Retinal pigment epithelial cell (primary cell): ENCODE data around the gene MISP3.

ENCODE experiments used
- DNase-seq: peaks from one replicate; pipeline ENCODE4 v3.0.0-alpha.2; 2010; ENCODE audit warnings: low read depth
- H3K4me3 ChIP-seq: 2 replicates; pipeline ENCODE4 v1.5.1; 2011; ENCODE audit warnings: mild to moderate bottlenecking, low read length, control low read depth, moderate library complexity
- TF ChIP-seq, protein P1 (sequence below): conservative IDR thresholded peaks from 2 replicates; pipeline ENCODE4 v1.5.1; 2011; ENCODE audit warnings: low read depth, low read length, control low read depth, inconsistent platforms

Gene MISP3

GRCh38 chr19:14066134-14066533 lies 6.5 kb upstream of the MISP3 start:
- TF ChIP-seq, protein P1, sequence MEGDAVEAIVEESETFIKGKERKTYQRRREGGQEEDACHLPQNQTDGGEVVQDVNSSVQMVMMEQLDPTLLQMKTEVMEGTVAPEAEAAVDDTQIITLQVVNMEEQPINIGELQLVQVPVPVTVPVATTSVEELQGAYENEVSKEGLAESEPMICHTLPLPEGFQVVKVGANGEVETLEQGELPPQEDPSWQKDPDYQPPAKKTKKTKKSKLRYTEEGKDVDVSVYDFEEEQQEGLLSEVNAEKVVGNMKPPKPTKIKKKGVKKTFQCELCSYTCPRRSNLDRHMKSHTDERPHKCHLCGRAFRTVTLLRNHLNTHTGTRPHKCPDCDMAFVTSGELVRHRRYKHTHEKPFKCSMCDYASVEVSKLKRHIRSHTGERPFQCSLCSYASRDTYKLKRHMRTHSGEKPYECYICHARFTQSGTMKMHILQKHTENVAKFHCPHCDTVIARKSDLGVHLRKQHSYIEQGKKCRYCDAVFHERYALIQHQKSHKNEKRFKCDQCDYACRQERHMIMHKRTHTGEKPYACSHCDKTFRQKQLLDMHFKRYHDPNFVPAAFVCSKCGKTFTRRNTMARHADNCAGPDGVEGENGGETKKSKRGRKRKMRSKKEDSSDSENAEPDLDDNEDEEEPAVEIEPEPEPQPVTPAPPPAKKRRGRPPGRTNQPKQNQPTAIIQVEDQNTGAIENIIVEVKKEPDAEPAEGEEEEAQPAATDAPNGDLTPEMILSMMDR, result no peak
- DNase-seq, result no peak
- no peak overlapping the region for H3K4me3 ChIP-seq

- TF ChIP-seq, protein P1, result no peak
- DNase-seq, result no peak
- no peak overlapping the region for H3K4me3 ChIP-seq
These were observed 2.1 kb upstream of the MISP3 start for GRCh38 chr19:14070268-14071050.

- TF ChIP-seq, protein P1, result peak; percentile 16
- no peak for DNase-seq
- peak overlapping the region; percentile 70 for H3K4me3 ChIP-seq
These were observed 807 bp downstream of the MISP3 start for GRCh38 chr19:14073261-14073924.

GRCh38 chr19:14073925-14074838 lies 1.6 kb downstream of the MISP3 start:
- no peak for DNase-seq
- H3K4me3 ChIP-seq, result peak overlapping the region; percentile 70
- TF ChIP-seq, protein P1, result no peak

DNA sequence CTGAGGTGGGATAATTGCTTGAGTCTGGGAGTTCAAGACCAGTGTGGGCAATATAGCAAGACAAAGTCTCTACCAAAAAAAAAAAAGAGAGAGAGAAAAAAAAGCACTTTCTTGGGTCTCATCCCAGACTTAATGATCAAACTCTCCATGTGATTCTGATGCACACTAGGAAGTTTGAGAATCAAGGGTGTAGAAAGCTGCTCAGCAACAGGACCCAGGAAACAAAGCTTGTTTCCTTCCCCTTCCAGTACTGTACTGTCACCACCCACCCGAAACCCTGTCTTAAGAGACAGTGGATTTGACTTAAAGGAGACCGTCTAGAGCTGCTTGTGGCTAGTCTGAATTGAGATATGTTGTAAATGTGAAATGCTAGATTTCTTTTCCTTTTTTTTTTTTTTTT lies 5.8 kb downstream of the MISP3 start:
- TF ChIP-seq, protein P1, result no peak
- no peak for DNase-seq

GRCh38 chr19:14080887-14081796 lies 8.6 kb downstream of the MISP3 start:
- TF ChIP-seq, protein P1, result no peak
- peak; percentile 96 for DNase-seq
- H3K4me3 ChIP-seq, result peak overlapping the region; percentile 85

More for the DNA sequence above, 5.8 kb downstream of the MISP3 start:
- no peak overlapping the region for H3K4me3 ChIP-seq
